ENCODE measurements around the gene NKX1-1.

Gene NKX1-1

GRCh38 chr4:1417522-1418390 is 11.5 kb upstream of the NKX1-1 start:
- TF ChIP-seq EZH2phosphoT487 (IDR thresholded peaks at IDR 0.05; ENCODE audit: borderline replicate concordance, low read length) = no peak
- Histone ChIP-seq H3K4me3 (ENCODE audit: low read length) (no peak overlapping the region), H4K20me1 (ENCODE audit: control insufficient read depth, insufficient read depth, low read depth, low read length) (no peaks in the 10 kb centered on the region), H3F3A (ENCODE audit: control insufficient read depth, insufficient read depth) (no peaks in the 10 kb centered on the region), H3K9me2 (replicated peaks; ENCODE audit: control insufficient read depth, low read length) (no peaks in the 10 kb centered on the region), H3K4me1 (ENCODE audit: control insufficient read depth, low read length) (no peaks in the 10 kb centered on the region), H3K36me3 (ENCODE audit: control insufficient read depth, low read length) (no peaks in the 10 kb centered on the region), H3K27me3 (ENCODE audit: control insufficient read depth, low read length) (no peaks in the 10 kb centered on the region), H3K27ac (ENCODE audit: low read depth, low read length) (no peak overlapping the region), H3K9me3 (ENCODE audit: control insufficient read depth, insufficient read depth, low read length) (peaks cover 7% of the 10 kb centered on the region; the same call in 1 of the 2 replicates), H3K79me2 (ENCODE audit: control insufficient read depth, low read length) (no peaks in the 10 kb centered on the region), H3K4me2 (ENCODE audit: low read length) (no peak overlapping the region)

DNA sequence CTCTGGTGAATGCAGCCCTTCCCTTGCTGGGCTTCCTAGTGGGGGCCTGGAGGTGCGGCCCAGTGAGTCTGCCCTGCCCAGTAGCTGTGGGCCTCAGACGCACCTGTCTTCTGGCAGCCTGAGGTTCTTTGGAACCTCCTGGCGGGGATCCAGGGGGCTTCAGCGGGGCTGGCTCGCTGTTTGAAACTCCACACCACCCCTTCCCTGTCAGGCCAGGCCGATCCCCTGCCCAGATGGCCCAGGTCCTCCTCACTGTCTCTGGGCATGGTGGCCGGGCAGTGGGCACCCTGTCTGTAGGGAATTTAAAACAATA is 10.7 kb upstream of the NKX1-1 start:
- Histone ChIP-seq H3K79me2 (ENCODE audit: control insufficient read depth, low read length) (no peaks in the 10 kb centered on the region), H3K4me2 (ENCODE audit: low read length) (no peak overlapping the region), H3K9me2 (replicated peaks; ENCODE audit: control insufficient read depth, low read length) (no peaks in the 10 kb centered on the region), H3K4me1 (ENCODE audit: control insufficient read depth, low read length) (no peaks in the 10 kb centered on the region), H3K27ac (ENCODE audit: low read depth, low read length) (no peak overlapping the region), H3K27me3 (ENCODE audit: control insufficient read depth, low read length) (no peaks in the 10 kb centered on the region), H4K20me1 (ENCODE audit: control insufficient read depth, insufficient read depth, low read depth, low read length) (no peaks in the 10 kb centered on the region), H3F3A (ENCODE audit: control insufficient read depth, insufficient read depth) (no peaks in the 10 kb centered on the region), H3K9me3 (ENCODE audit: control insufficient read depth, insufficient read depth, low read length) (peaks cover 7% of the 10 kb centered on the region; the same call in 1 of the 2 replicates), H3K4me3 (ENCODE audit: low read length) (no peak overlapping the region), H3K36me3 (ENCODE audit: control insufficient read depth, low read length) (no peaks in the 10 kb centered on the region)
- TF ChIP-seq EZH2phosphoT487 (IDR thresholded peaks at IDR 0.05; ENCODE audit: borderline replicate concordance, low read length) (no peak), CTCF (IDR thresholded peaks at IDR 0.05; ENCODE audit: low read depth, low read length, poor library complexity, severe bottlenecking) (no peak)

DNA sequence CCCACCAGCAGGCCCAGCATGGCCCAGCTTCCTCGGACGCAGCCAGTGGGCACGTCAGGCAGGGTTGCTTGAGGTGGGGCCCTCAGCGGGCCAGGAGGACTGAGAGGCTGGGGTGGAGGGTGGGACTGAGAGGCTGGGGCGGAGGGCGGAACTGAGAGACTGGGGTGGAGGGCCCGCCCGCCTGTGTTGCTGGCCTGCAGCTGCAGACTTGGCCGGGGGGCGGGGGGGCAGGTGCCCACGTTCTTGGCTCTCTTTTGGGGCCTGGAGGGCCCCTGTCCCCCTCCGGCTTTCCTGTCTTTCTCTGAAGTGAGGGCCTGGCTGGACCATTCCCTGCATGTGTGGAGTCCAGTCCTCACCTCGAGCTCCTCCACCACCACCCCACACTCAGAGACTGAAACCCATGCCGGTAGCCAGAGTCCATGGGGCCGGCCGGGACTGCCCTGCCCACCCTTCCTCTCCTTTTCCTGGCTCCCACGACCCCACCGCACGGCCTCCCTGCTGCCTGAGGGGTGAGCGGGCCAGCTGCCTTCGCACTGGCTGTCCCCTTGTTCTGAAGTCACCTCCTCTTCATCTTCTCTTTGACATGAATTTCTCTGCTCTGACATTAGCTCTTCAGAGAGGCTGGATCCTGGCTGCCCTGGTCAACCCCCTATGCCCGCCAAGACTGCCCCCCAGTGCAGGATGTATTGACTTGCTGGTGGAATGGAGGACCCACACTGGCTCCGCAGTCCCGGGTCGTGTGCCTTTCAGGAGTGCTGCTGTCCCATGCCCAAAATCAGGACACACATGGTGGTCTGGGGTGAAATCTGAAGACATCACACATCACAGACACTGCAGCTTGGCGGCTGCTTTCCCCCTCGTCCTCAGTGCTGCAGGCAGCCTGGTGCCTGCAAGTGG is 10.1 kb upstream of the NKX1-1 start:
- H3K27me3 ChIP-seq (ENCODE audit: control insufficient read depth, low read length) = no peaks in the 10 kb centered on the region

More for the DNA sequence above, 10.1 kb upstream of the NKX1-1 start:
- Histone ChIP-seq H3K36me3 (ENCODE audit: control insufficient read depth, low read length) (no peaks in the 10 kb centered on the region), H3K4me2 (ENCODE audit: low read length) (no peak overlapping the region), H3K9me3 (ENCODE audit: control insufficient read depth, insufficient read depth, low read length) (peaks cover 7% of the 10 kb centered on the region; the same call in 1 of the 2 replicates), H3K4me1 (ENCODE audit: control insufficient read depth, low read length) (no peaks in the 10 kb centered on the region), H3K79me2 (ENCODE audit: control insufficient read depth, low read length) (no peaks in the 10 kb centered on the region), H3F3A (ENCODE audit: control insufficient read depth, insufficient read depth) (no peaks in the 10 kb centered on the region), H3K9me2 (replicated peaks; ENCODE audit: control insufficient read depth, low read length) (no peaks in the 10 kb centered on the region), H4K20me1 (ENCODE audit: control insufficient read depth, insufficient read depth, low read depth, low read length) (no peaks in the 10 kb centered on the region), H3K27ac (ENCODE audit: low read depth, low read length) (no peak overlapping the region), H3K4me3 (ENCODE audit: low read length) (no peak overlapping the region)
- TF ChIP-seq CTCF (IDR thresholded peaks at IDR 0.05; ENCODE audit: low read depth, low read length, poor library complexity, severe bottlenecking) (no peak), EZH2phosphoT487 (IDR thresholded peaks at IDR 0.05; ENCODE audit: borderline replicate concordance, low read length) (no peak)
